ENCODE results near the gene HMCN1.
"Not testable (repeated sequence)": the region's sequence is repeated elsewhere in the genome, so short reads cannot be mapped to it uniquely, and the experiment has no call there.

The HMCN1 gene

GRCh38 chr1:186143481-186143880, 409.3 kb downstream of the HMCN1 start:
- Histone ChIP-seq H3K27ac (ENCODE audit: insufficient read depth, low read depth, low read length, poor library complexity, severe bottlenecking) (no peak overlapping the region), H3K4me1 (ENCODE audit: control insufficient read depth, insufficient read depth, low read length) (no peaks in the 10 kb centered on the region)

GRCh38 chr1:186144505-186144904, 410.3 kb downstream of the HMCN1 start:
- Histone ChIP-seq H3K4me1 (ENCODE audit: control insufficient read depth, insufficient read depth, low read length) (no peaks in the 10 kb centered on the region), H3K27me3 (ENCODE audit: control insufficient read depth, insufficient read depth, low read length, poor library complexity, severe bottlenecking) (no peaks in the 10 kb centered on the region), H3K27ac (ENCODE audit: insufficient read depth, low read depth, low read length, poor library complexity, severe bottlenecking) (no peak overlapping the region), H3K4me3 (ENCODE audit: insufficient read depth, low read depth, low read length) (no peak overlapping the region), H3K9me3 (ENCODE audit: control insufficient read depth, low read length) (no peaks in the 10 kb centered on the region), H3K36me3 (ENCODE audit: control insufficient read depth, insufficient read depth, low read length) (no peaks in the 10 kb centered on the region)
- 96 to 98% methylated on average over 5 of the region's 5 CpGs for WGBS, 2 experiments

More at GRCh38 chr1:186143481-186143880, 409.3 kb downstream of the HMCN1 start:
- H3K36me3 ChIP-seq (ENCODE audit: control insufficient read depth, insufficient read depth, low read length): no peaks in the 10 kb centered on the region
- H3K4me3 ChIP-seq (ENCODE audit: insufficient read depth, low read depth, low read length): no peak overlapping the region
- H3K27me3 ChIP-seq (ENCODE audit: control insufficient read depth, insufficient read depth, low read length, poor library complexity, severe bottlenecking): no peaks in the 10 kb centered on the region
- H3K9me3 ChIP-seq (ENCODE audit: control insufficient read depth, low read length): no peaks in the 10 kb centered on the region

- WGBS, 2 experiments: 92 to 96% methylated on average over 2 of the region's 2 CpGs
- Histone ChIP-seq H3K4me1 (ENCODE audit: control insufficient read depth, insufficient read depth, low read length) (no peaks in the 10 kb centered on the region), H3K9me3 (ENCODE audit: control insufficient read depth, low read length) (no peaks in the 10 kb centered on the region), H3K27ac (ENCODE audit: insufficient read depth, low read depth, low read length, poor library complexity, severe bottlenecking) (no peak overlapping the region), H3K27me3 (ENCODE audit: control insufficient read depth, insufficient read depth, low read length, poor library complexity, severe bottlenecking) (no peaks in the 10 kb centered on the region), H3K36me3 (ENCODE audit: control insufficient read depth, insufficient read depth, low read length) (no peaks in the 10 kb centered on the region), H3K4me3 (ENCODE audit: insufficient read depth, low read depth, low read length) (no peak overlapping the region)
These were observed 412.8 kb downstream of the HMCN1 start for GRCh38 chr1:186146974-186147373.

GRCh38 chr1:186149591-186149990, 415.4 kb downstream of the HMCN1 start:
- Histone ChIP-seq H3K27me3 (ENCODE audit: control insufficient read depth, insufficient read depth, low read length, poor library complexity, severe bottlenecking) (no peaks in the 10 kb centered on the region), H3K4me1 (ENCODE audit: control insufficient read depth, insufficient read depth, low read length) (no peaks in the 10 kb centered on the region), H3K27ac (ENCODE audit: insufficient read depth, low read depth, low read length, poor library complexity, severe bottlenecking) (no peak overlapping the region), H3K4me3 (ENCODE audit: insufficient read depth, low read depth, low read length) (no peak overlapping the region), H3K36me3 (ENCODE audit: control insufficient read depth, insufficient read depth, low read length) (no peaks in the 10 kb centered on the region), H3K9me3 (ENCODE audit: control insufficient read depth, low read length) (no peaks in the 10 kb centered on the region)
- 92 to 94% methylated on average over 2 of the region's 2 CpGs for WGBS, 2 experiments

GRCh38 chr1:186152227-186152619, 418.0 kb downstream of the HMCN1 start:
- Histone ChIP-seq H3K27me3 (ENCODE audit: control insufficient read depth, insufficient read depth, low read length, poor library complexity, severe bottlenecking) (no peaks in the 10 kb centered on the region), H3K4me3 (ENCODE audit: insufficient read depth, low read depth, low read length) (no peak overlapping the region), H3K27ac (ENCODE audit: insufficient read depth, low read depth, low read length, poor library complexity, severe bottlenecking) (no peak overlapping the region), H3K9me3 (ENCODE audit: control insufficient read depth, low read length) (no peaks in the 10 kb centered on the region), H3K4me1 (ENCODE audit: control insufficient read depth, insufficient read depth, low read length) (no peaks in the 10 kb centered on the region), H3K36me3 (ENCODE audit: control insufficient read depth, insufficient read depth, low read length) (no peaks in the 10 kb centered on the region)
- 87 to 90% methylated on average over 1 to 3 of the region's 3 CpGs for WGBS, 2 experiments

- Histone ChIP-seq H3K4me1 (ENCODE audit: control insufficient read depth, insufficient read depth, low read length) (no peaks in the 10 kb centered on the region), H3K27me3 (ENCODE audit: control insufficient read depth, insufficient read depth, low read length, poor library complexity, severe bottlenecking) (no peaks in the 10 kb centered on the region), H3K9me3 (ENCODE audit: control insufficient read depth, low read length) (no peaks in the 10 kb centered on the region), H3K4me3 (ENCODE audit: insufficient read depth, low read depth, low read length) (no peak overlapping the region), H3K36me3 (ENCODE audit: control insufficient read depth, insufficient read depth, low read length) (no peaks in the 10 kb centered on the region), H3K27ac (ENCODE audit: insufficient read depth, low read depth, low read length, poor library complexity, severe bottlenecking) (no peak overlapping the region)
- WGBS, 2 experiments: 92 to 93% methylated on average over 3 of the region's 5 CpGs
These were observed 418.5 kb downstream of the HMCN1 start for GRCh38 chr1:186152620-186153239.

- Histone ChIP-seq H3K4me1 (ENCODE audit: control insufficient read depth, insufficient read depth, low read length) (no peaks in the 10 kb centered on the region), H3K27ac (ENCODE audit: insufficient read depth, low read depth, low read length, poor library complexity, severe bottlenecking) (no peak overlapping the region), H3K9me3 (ENCODE audit: control insufficient read depth, low read length) (no peaks in the 10 kb centered on the region), H3K27me3 (ENCODE audit: control insufficient read depth, insufficient read depth, low read length, poor library complexity, severe bottlenecking) (no peaks in the 10 kb centered on the region), H3K36me3 (ENCODE audit: control insufficient read depth, insufficient read depth, low read length) (no peaks in the 10 kb centered on the region), H3K4me3 (ENCODE audit: insufficient read depth, low read depth, low read length) (no peak overlapping the region)
- 100% methylated on average over 1 of the region's 1 CpG for WGBS, 2 experiments
These were observed 420.5 kb downstream of the HMCN1 start for GRCh38 chr1:186154651-186155050.

- WGBS, 2 experiments: 100% methylated on average over 1 of the region's 1 CpG; no CpG with 5 or more reads in 1 of the 2 experiments
These were observed 421.4 kb downstream of the HMCN1 start for GRCh38 chr1:186155594-186155993.

GRCh38 chr1:186162895-186163294, 428.7 kb downstream of the HMCN1 start:
- H3K9me3 ChIP-seq (ENCODE audit: control insufficient read depth, low read length); H3K36me3 ChIP-seq (ENCODE audit: control insufficient read depth, insufficient read depth, low read length); H3K27ac ChIP-seq (ENCODE audit: insufficient read depth, low read depth, low read length, poor library complexity, severe bottlenecking); H3K27me3 ChIP-seq (ENCODE audit: control insufficient read depth, insufficient read depth, low read length, poor library complexity, severe bottlenecking); H3K4me3 ChIP-seq (ENCODE audit: insufficient read depth, low read depth, low read length); H3K4me1 ChIP-seq (ENCODE audit: control insufficient read depth, insufficient read depth, low read length): not testable (repeated sequence)
- WGBS, 2 experiments: 90 to 94% methylated on average over 6 to 7 of the region's 7 CpGs

More at GRCh38 chr1:186155594-186155993, 421.4 kb downstream of the HMCN1 start:
- H3K9me3 ChIP-seq (ENCODE audit: control insufficient read depth, low read length): no peaks in the 10 kb centered on the region
- H3K27ac ChIP-seq (ENCODE audit: insufficient read depth, low read depth, low read length, poor library complexity, severe bottlenecking): no peak overlapping the region
- no peaks in the 10 kb centered on the region for H3K36me3 ChIP-seq (ENCODE audit: control insufficient read depth, insufficient read depth, low read length)
- H3K4me1 ChIP-seq (ENCODE audit: control insufficient read depth, insufficient read depth, low read length): no peaks in the 10 kb centered on the region
- no peak overlapping the region for H3K4me3 ChIP-seq (ENCODE audit: insufficient read depth, low read depth, low read length)
- no peaks in the 10 kb centered on the region for H3K27me3 ChIP-seq (ENCODE audit: control insufficient read depth, insufficient read depth, low read length, poor library complexity, severe bottlenecking)

GRCh38 chr1:186164773-186165172, 430.6 kb downstream of the HMCN1 start:
- H3K36me3 ChIP-seq (ENCODE audit: control insufficient read depth, insufficient read depth, low read length): no peaks in the 10 kb centered on the region
- no peak overlapping the region for H3K4me3 ChIP-seq (ENCODE audit: insufficient read depth, low read depth, low read length)
- H3K27me3 ChIP-seq (ENCODE audit: control insufficient read depth, insufficient read depth, low read length, poor library complexity, severe bottlenecking): no peaks in the 10 kb centered on the region
- H3K27ac ChIP-seq (ENCODE audit: insufficient read depth, low read depth, low read length, poor library complexity, severe bottlenecking): no peak overlapping the region
- no peaks in the 10 kb centered on the region for H3K4me1 ChIP-seq (ENCODE audit: control insufficient read depth, insufficient read depth, low read length)
- no peaks in the 10 kb centered on the region for H3K9me3 ChIP-seq (ENCODE audit: control insufficient read depth, low read length)
- WGBS, 2 experiments: 93 to 98% methylated on average over 3 of the region's 3 CpGs

GRCh38 chr1:186165303-186165702, 431.1 kb downstream of the HMCN1 start:
- no peaks in the 10 kb centered on the region for H3K9me3 ChIP-seq (ENCODE audit: control insufficient read depth, low read length)
- H3K4me1 ChIP-seq (ENCODE audit: control insufficient read depth, insufficient read depth, low read length): no peaks in the 10 kb centered on the region
- H3K4me3 ChIP-seq (ENCODE audit: insufficient read depth, low read depth, low read length): no peak overlapping the region
- H3K27me3 ChIP-seq (ENCODE audit: control insufficient read depth, insufficient read depth, low read length, poor library complexity, severe bottlenecking): no peaks in the 10 kb centered on the region
- WGBS, 2 experiments: 92% methylated on average over 1 of the region's 1 CpG; no CpG with 5 or more reads in 1 of the 2 experiments
- no peak overlapping the region for H3K27ac ChIP-seq (ENCODE audit: insufficient read depth, low read depth, low read length, poor library complexity, severe bottlenecking)
- no peaks in the 10 kb centered on the region for H3K36me3 ChIP-seq (ENCODE audit: control insufficient read depth, insufficient read depth, low read length)
